HG02610 (cell line): ENCODE data around the gene UBAP1.
"Not testable (repeated sequence)": the region's sequence is repeated elsewhere in the genome, so short reads cannot be mapped to it uniquely, and the experiment has no call there.

Experiments
- ATAC-seq: cut with Tn5 transposase; IDR thresholded peaks from one replicate; pipeline ENCODE4 v1.9.1; 2021; ENCODE audit warnings: mild to moderate bottlenecking, moderate library complexity; ENCODE audit not compliant: unreplicated experiment

UBAP1 gene

GRCh38 chr9:34256987-34257585, 78.2 kb downstream of the UBAP1 start:
- no peak for ATAC-seq

- ATAC-seq, result no peak
Measured at GRCh38 chr9:34259315-34259714, 80.5 kb downstream of the UBAP1 start.

GRCh38 chr9:34262971-34263370, 84.1 kb downstream of the UBAP1 start:
- no peak for ATAC-seq

GRCh38 chr9:34267660-34268059, 88.8 kb downstream of the UBAP1 start:
- ATAC-seq, result no peak

- ATAC-seq, result no peak
Measured at GRCh38 chr9:34271265-34272006, 92.6 kb downstream of the UBAP1 start.

GRCh38 chr9:34272101-34272541, 93.3 kb downstream of the UBAP1 start:
- no peak for ATAC-seq

GRCh38 chr9:34273588-34273987, 94.7 kb downstream of the UBAP1 start:
- not testable (repeated sequence) for ATAC-seq

- no peak for ATAC-seq
Measured at GRCh38 chr9:34275811-34276210, 97.0 kb downstream of the UBAP1 start.

GRCh38 chr9:34276772-34277171, 97.9 kb downstream of the UBAP1 start:
- ATAC-seq, result no peak

- ATAC-seq, result no peak
Measured at GRCh38 chr9:34279411-34279810, 100.6 kb downstream of the UBAP1 start.

GRCh38 chr9:34282096-34282495, 103.3 kb downstream of the UBAP1 start:
- ATAC-seq, result no peak

GRCh38 chr9:34289159-34289558, 110.3 kb downstream of the UBAP1 start:
- ATAC-seq, result no peak

- no peak for ATAC-seq
Measured at GRCh38 chr9:34291023-34291422, 112.2 kb downstream of the UBAP1 start.

- ATAC-seq, result no peak
Measured at GRCh38 chr9:34291423-34291822, 112.6 kb downstream of the UBAP1 start.

- no peak for ATAC-seq
Measured at GRCh38 chr9:34292552-34292951, 113.7 kb downstream of the UBAP1 start.

- ATAC-seq, result not testable (repeated sequence)
Measured at GRCh38 chr9:34301064-34301463, 122.2 kb downstream of the UBAP1 start.
